Calu3 (cell line): ENCODE data around the gene GGNBP2. TPM values are rescaled to one million over a fixed set of nuclear protein-coding genes. Genes with fewer than 3 reads are reported as not detected.

Source experiments
- BruUV-seq: library from RNA; stranded (reverse); fragments of 400-500 nt; replicated peaks from 2 replicates; lab custom pipeline; 2021; lab: Mats Ljungman, UMichigan
- CTCF ChIA-PET: fragments of 300-600 bp; sonication (Branson Sonifier 250); formaldehyde crosslinking; loops from one replicate; lab custom pipeline; 2022; ENCODE audit warnings: antibody characterized with exemption; lab: Charles Lee
- DNase-seq: peaks from one replicate; pipeline ENCODE4 v3.0.0; 2022
- H3K27ac Mint-ChIP-seq: one replicate; pipeline ENCODE4 v1.8.0; 2022; ENCODE audit warnings: mixed read lengths; ENCODE audit not compliant: unreplicated experiment
- H3K27me3 Mint-ChIP-seq: one replicate; pipeline ENCODE4 v1.8.0; 2022; ENCODE audit warnings: mixed read lengths; ENCODE audit not compliant: unreplicated experiment
- H3K36me3 Mint-ChIP-seq: one replicate; pipeline ENCODE4 v1.8.0; 2022; ENCODE audit warnings: mild to moderate bottlenecking, moderate library complexity, mixed read lengths; ENCODE audit not compliant: insufficient read depth, unreplicated experiment
- H3K4me1 Mint-ChIP-seq: one replicate; pipeline ENCODE4 v1.8.0; 2022; ENCODE audit warnings: mild to moderate bottlenecking, low read depth, mixed read lengths; ENCODE audit not compliant: unreplicated experiment
- H3K4me3 Mint-ChIP-seq: one replicate; pipeline ENCODE4 v1.8.0; 2022; ENCODE audit warnings: mild to moderate bottlenecking, low read depth, moderate library complexity, mixed read lengths; ENCODE audit not compliant: unreplicated experiment
- H3K9me3 Mint-ChIP-seq: one replicate; pipeline ENCODE4 v1.8.0; 2022; ENCODE audit warnings: low read depth, mixed read lengths; ENCODE audit not compliant: unreplicated experiment
- CTCF ChIP-seq: fragments of 200-600 bp; IDR thresholded peaks from one replicate; pipeline ENCODE4 v1.8.0; 2022; ENCODE audit warnings: antibody characterized with exemption; ENCODE audit not compliant: unreplicated experiment
- intact Hi-C: fragments of 100-400 bp; cut with micrococcal nuclease; formaldehyde crosslinking; loops from one replicate; pipeline ENCODE4 v1.10.0; 2022; ENCODE audit not compliant: unreplicated experiment
- total RNA-seq: library from RNA; stranded (reverse); gene quantifications from 2 replicates; pipeline ENCODE4 v1.2.3, GENCODE V29; 2022

The GGNBP2 gene
- total RNA-seq, 1 experiment from 2014 or later: 266 TPM

- CTCF ChIA-PET: no interaction called here
- no peak for TF ChIP-seq CTCF
- DNase-seq: no peak
- Mint-ChIP-seq H3K4me3 (no peak overlapping the region), H3K36me3 (peaks cover 23% of the 10 kb centered on the region), H3K4me1 (no peaks in the 10 kb centered on the region), H3K27ac (no peak overlapping the region), H3K9me3 (no peaks in the 10 kb centered on the region), H3K27me3 (no peaks in the 10 kb centered on the region)
- intact Hi-C loops: no loop called here
- no TSS peak for BruUV-seq
These were observed 28.9 kb upstream of the GGNBP2 start for GRCh38 chr17:36515837-36516236.

- H3K4me1 Mint-ChIP-seq: peaks cover 15% of the 10 kb centered on the region
- no peak overlapping the region for H3K27ac Mint-ChIP-seq
- BruUV-seq: no TSS peak
- no peak for TF ChIP-seq CTCF
- intact Hi-C loops: no loop called here
- CTCF ChIA-PET: interaction anchor here (0.7 to 2.7 kb wide), 3 partner anchors 11 to 130 kb away, joined by 5 to 16 read pairs (median 5); partner anchors contain the start of genes MYO19 and PIGW
- H3K27me3 Mint-ChIP-seq: no peaks in the 10 kb centered on the region
- peaks cover 70% of the 10 kb centered on the region for H3K36me3 Mint-ChIP-seq
- H3K9me3 Mint-ChIP-seq: no peaks in the 10 kb centered on the region
- no peak overlapping the region for H3K4me3 Mint-ChIP-seq
- no peak for DNase-seq
These were observed 21.6 kb upstream of the GGNBP2 start for GRCh38 chr17:36523113-36523512.

- CTCF ChIA-PET: interaction anchor here (0.6 to 2.7 kb wide), 3 partner anchors 10 to 388 kb away, joined by 5 to 16 read pairs (median 6); partner anchors contain the start of genes MYO19 and PIGW
- no peaks in the 10 kb centered on the region for H3K27me3 Mint-ChIP-seq
- peaks cover 80% of the 10 kb centered on the region for H3K36me3 Mint-ChIP-seq
- no peak for DNase-seq
- H3K4me1 Mint-ChIP-seq: peaks cover 15% of the 10 kb centered on the region
- no TSS peak for BruUV-seq
- intact Hi-C loops: no loop called here
- H3K4me3 Mint-ChIP-seq: no peak overlapping the region
- TF ChIP-seq CTCF: no peak
- no peak overlapping the region for H3K27ac Mint-ChIP-seq
- no peaks in the 10 kb centered on the region for H3K9me3 Mint-ChIP-seq
These were observed 20.3 kb upstream of the GGNBP2 start for GRCh38 chr17:36524428-36524876.

- Mint-ChIP-seq H3K27me3 (no peaks in the 10 kb centered on the region), H3K4me1 (peaks cover 15% of the 10 kb centered on the region), H3K36me3 (peaks cover 86% of the 10 kb centered on the region), H3K27ac (no peak overlapping the region), H3K9me3 (no peaks in the 10 kb centered on the region), H3K4me3 (no peak overlapping the region)
- DNase-seq: no peak
- TF ChIP-seq CTCF: no peak
- CTCF ChIA-PET: interaction anchor here (2.7 kb wide), 1 partner anchor 9 kb away, joined by 16 read pairs; the partner anchor contains the start of genes MYO19 and PIGW
- no TSS peak for BruUV-seq
- intact Hi-C loops: no loop called here
These were observed 19.6 kb upstream of the GGNBP2 start for GRCh38 chr17:36525113-36525512.
